ENCODE data around the gene PCP4.

DNA sequence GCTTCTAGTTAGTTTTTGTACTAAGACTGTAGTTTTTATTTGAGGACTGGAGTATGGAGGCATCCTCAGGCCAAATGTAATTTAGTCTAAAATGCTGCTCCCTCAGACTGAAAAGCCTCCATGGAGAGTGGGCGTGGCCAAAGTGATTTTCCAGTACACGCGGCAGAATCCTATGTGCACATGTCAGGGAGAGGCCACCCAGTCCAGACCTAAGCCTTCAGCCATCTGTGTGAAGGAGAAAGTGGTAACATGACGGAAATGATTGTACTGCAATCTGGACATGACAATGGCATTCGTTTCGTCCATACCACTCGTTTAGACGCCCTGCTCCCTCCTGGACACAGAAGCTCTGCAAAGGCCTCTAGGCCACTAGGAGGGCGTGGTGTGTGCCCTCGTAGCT is 56.2 kb downstream of the PCP4 start:
- TF ChIP-seq CTCF (conservative IDR thresholded peaks at IDR 0.05 in 1 of 2, IDR thresholded peaks at IDR 0.05 in 1 of 2; ENCODE audit: extremely low read depth in 1 of 2, insufficient read depth in 1 of 2, low read depth in 1 of 2, low read length in 2 of 2) = no peak
- no peak for TF ChIP-seq EZH2 (IDR thresholded peaks at IDR 0.05; ENCODE audit: borderline replicate concordance, low read length)
